Heart right ventricle (tissue), 16 donors: Measurements from ENCODE around the gene SVOPL. TPM values are rescaled to one million over a fixed set of nuclear protein-coding genes. Genes with fewer than 3 reads are reported as not detected.

Experiments used
- ATAC-seq, 8 donors: fragments of 200-7000 bp; cut with Tn5 transposase; one replicate each; pipeline ENCODE4 v1.9.1; 2020; ENCODE audit warnings: mild to moderate bottlenecking in 8 of 8, moderate library complexity in 8 of 8, moderate number of reproducible peaks in 1 of 8
- DNase-seq, 2 donors: peaks; one replicate each; pipeline ENCODE4 v3.0.0-alpha.2; 2020
- H3K27ac ChIP-seq, 10 donors: fragments of 200-600 bp; sonication (generic) in 2 of 10; one replicate each; pipeline versions ENCODE4 v1.5.0 to v1.8.0; 2020 to 2022; ENCODE audit warnings: mild to moderate bottlenecking in 3 of 10
- H3K27me3 ChIP-seq, 7 donors: fragments of 200-600 bp; one replicate each; pipeline ENCODE4 v1.8.0; 2021 to 2022; ENCODE audit warnings: mild to moderate bottlenecking in 2 of 7
- H3K36me3 ChIP-seq, 9 donors: fragments of 200-600 bp; sonication (generic) in 1 of 9; one replicate each; pipeline versions ENCODE4 v1.5.0 to v1.8.0; 2020 to 2022; ENCODE audit warnings: mild to moderate bottlenecking in 2 of 9
- H3K4me1 ChIP-seq, 9 donors: fragments of 200-600 bp; sonication (generic) in 1 of 9; one replicate each; pipeline versions ENCODE4 v1.5.0 to v1.8.0; 2020 to 2022; ENCODE audit warnings: mild to moderate bottlenecking in 4 of 9
- H3K4me3 ChIP-seq, 10 donors: fragments of 200-600 bp; sonication (generic) in 2 of 10; one replicate each; pipeline versions ENCODE4 v1.5.0 to v1.8.0; 2020 to 2022; ENCODE audit warnings: mild to moderate bottlenecking in 7 of 10, moderate library complexity in 2 of 10
- H3K9me3 ChIP-seq, 11 donors: fragments of 200-600 bp in 10 of 11; sonication (generic) in 2 of 11; one replicate each; pipeline versions ENCODE4 v1.5.0 to v1.8.0; 2013 to 2022; ENCODE audit warnings: mild to moderate bottlenecking in 2 of 11, control low read depth in 1 of 11, moderate library complexity in 1 of 11
- CTCF ChIP-seq, 9 donors: fragments of 200-600 bp; sonication (generic) in 2 of 9; IDR thresholded peaks; one replicate each; pipeline versions ENCODE4 v1.5.0 to v1.8.0; 2021 to 2022; ENCODE audit warnings: antibody characterized with exemption in 9 of 9, mild to moderate bottlenecking in 5 of 9, moderate library complexity in 1 of 9
- WGBS, 2 donors: extraction: QIAGEN DNeasy Blood & Tissue Kit; methylation state at CpG; one replicate each; pipeline ENCODE4 v1.1.7; 2013; ENCODE audit warnings: inconsistent platforms in 1 of 2; 5-methylcytosine and 5-hydroxymethylcytosine counted together
- intact Hi-C, 10 donors: fragments of 100-400 bp; cut with DNase I; formaldehyde crosslinking; loops; one replicate each; pipeline versions ENCODE4 v1.11.1 to v1.14.2; 2022
- polyA plus RNA-seq, 2 donors: library from polyadenylated mRNA; stranded (reverse); fragments of 200-250 nt; gene quantifications; one replicate each; pipeline ENCODE4 v1.2.3, GENCODE V29; 2013
- total RNA-seq, 10 donors: library from RNA; stranded (reverse); fragmentation: NEBNext Ultra II Directional in 3 of 10; extraction: Animal tissue kit (Norgen Biotek cat#: 25700) in 3 of 10; gene quantifications; one replicate each; pipeline versions ENCODE4 v1.2.1 to v1.2.4, GENCODE V29; 2021 to 2023
- donor health status: Arrhythmogenic right ventricular cardiomyopathy.
- donor health status: ischemic (EF 13 %, LVEDD 7.1; RV severe dilation, severe dysfunction).
- donor health status: healthy with polysubstance abuse.
- donor health status: DM: no; HTN: yes; CAD: no.
- donor health status: DM: no; HTN: no; CAD: no.
- donor health status: ischemic (EF 25% LVEDD 6.9; RV normal size, moderate dysfunction).
- donor health status: ischemic (EF 25% LVEDD 5.7; RV mildly dilated, moderate dysfunction).
- donor health status: healthy.
- donor health status: DM: yes; HTN: yes; CAD: no.
- donor health status: Ischemic cardiomyopathy.
- donor health status: ischemic (EF 35%, LVEDD 5.7; RV mildly dilated, moderate dysfunction).
- donor health status: nonischemic (EF 11% LVEDD 7.7; RV severe dilation, severe dysfunction).
- donor health status: DM: yes; HTN: yes; CAD: no.
- donor health status: PGD.
- donor health status: ischemic (EF 29% LVEDD 5.4; RV normal size, mild dysfunction).
- donor health status: nonischemic (EF 23%, LVEDD 6.1; RV moderate dilation, normal function).

Gene SVOPL
- total and polyA plus RNA-seq, 12 donors: not detected

GRCh38 chr7:138713191-138713590, 12.0 kb upstream of the SVOPL start:
- Histone ChIP-seq H3K36me3 (no peaks in the 10 kb centered on the region), H3K9me3 (no peaks in the 10 kb centered on the region), H3K27me3 (peaks cover 0 to 10% (median 0%) of the 10 kb centered on the region in 7 donors), H3K4me3 (no peak overlapping the region), H3K4me1 (no peaks in the 10 kb centered on the region), H3K27ac (no peak overlapping the region)
- DNase-seq (no peak), ATAC-seq (no peak)
- WGBS, 2 donors: 87 to 88% methylated on average over 7 of the region's 7 CpGs
- intact Hi-C loops: no loop called here
- TF ChIP-seq CTCF (IDR thresholded peaks at IDR 0.05): no peak

GRCh38 chr7:138712652-138713051, 11.5 kb upstream of the SVOPL start:
- H3K27ac ChIP-seq: no peak overlapping the region

GRCh38 chr7:138710536-138711385, 9.6 kb upstream of the SVOPL start:
- no peak for DNase-seq
- no peak overlapping the region for H3K27ac ChIP-seq
- WGBS, 2 donors: 81% methylated on average over 15 of the region's 15 CpGs
- no peak overlapping the region for H3K4me3 ChIP-seq
- TF ChIP-seq CTCF (IDR thresholded peaks at IDR 0.05): no peak
- no peaks in the 10 kb centered on the region for H3K9me3 ChIP-seq
- H3K4me1 ChIP-seq: no peaks in the 10 kb centered on the region
- intact Hi-C loops: no loop called here
- H3K36me3 ChIP-seq: no peaks in the 10 kb centered on the region
- H3K27me3 ChIP-seq: peaks cover 0 to 10% (median 0%) of the 10 kb centered on the region in 7 donors
- no peak for ATAC-seq

More at GRCh38 chr7:138712652-138713051, 11.5 kb upstream of the SVOPL start:
- no peaks in the 10 kb centered on the region for H3K4me1 ChIP-seq
- H3K36me3 ChIP-seq: no peaks in the 10 kb centered on the region
- no peak for DNase-seq
- H3K27me3 ChIP-seq: peaks cover 0 to 10% (median 0%) of the 10 kb centered on the region in 7 donors
- no peaks in the 10 kb centered on the region for H3K9me3 ChIP-seq
- intact Hi-C loops: no loop called here
- H3K4me3 ChIP-seq: no peak overlapping the region
- 93% methylated on average over 9 of the region's 9 CpGs for WGBS, 2 donors
- no peak for TF ChIP-seq CTCF (IDR thresholded peaks at IDR 0.05)
- no peak for ATAC-seq

- Histone ChIP-seq H3K27me3 (peaks cover 0 to 7% (median 0%) of the 10 kb centered on the region in 7 donors), H3K9me3 (no peaks in the 10 kb centered on the region), H3K27ac (no peak overlapping the region), H3K36me3 (no peaks in the 10 kb centered on the region), H3K4me3 (no peak overlapping the region), H3K4me1 (no peaks in the 10 kb centered on the region)
- 56 to 58% methylated on average over 7 of the region's 7 CpGs for WGBS, 2 donors
- DNase-seq (no peak), ATAC-seq (no peak)
- intact Hi-C loops: no loop called here
- no peak for TF ChIP-seq CTCF (IDR thresholded peaks at IDR 0.05)
These were observed 4.0 kb upstream of the SVOPL start for GRCh38 chr7:138705167-138705566.
